Measurements from ENCODE around the gene GPX4.

The GPX4 gene

GRCh38 chr19:1150333-1151036 is 46.7 kb downstream of the GPX4 start:
- Histone ChIP-seq H4K20me1 (ENCODE audit: insufficient read depth, low read length) (peaks cover 11% of the 10 kb centered on the region), H3K79me2 (ENCODE audit: insufficient read depth, low read length) (peaks cover 2% of the 10 kb centered on the region; the same call in 1 of the 2 replicates), H3K9ac (ENCODE audit: low read depth, low read length) (no peak overlapping the region), H3K4me3 (ENCODE audit: low read depth in 1 of 2, low read length in 2 of 2) (no peak overlapping the region), H3K4me2 (ENCODE audit: insufficient read depth, low read length) (no peak overlapping the region), H3K36me3 (ENCODE audit: insufficient read depth, low read length) (peaks cover 26% of the 10 kb centered on the region), H3K27me3 (ENCODE audit: insufficient read depth, low read length, poor library complexity) (no peaks in the 10 kb centered on the region), H2AFZ (ENCODE audit: low read depth, low read length) (no peak overlapping the region), H3K9me3 (ENCODE audit: insufficient read depth, low read length, severe bottlenecking) (no peaks in the 10 kb centered on the region), H3K4me1 (ENCODE audit: insufficient read depth, low read length) (no peaks in the 10 kb centered on the region), H3K27ac (ENCODE audit: low read length) (no peak overlapping the region)
- DNase-seq (no peak), ATAC-seq (ENCODE audit: insufficient read depth, low read depth) (no peak)
- TF ChIP-seq EZH2 (IDR thresholded peaks at IDR 0.05; ENCODE audit: borderline replicate concordance, low read depth, low read length, severe bottlenecking) (no peak), CTCF (IDR thresholded peaks at IDR 0.05; ENCODE audit: borderline replicate concordance, extremely low read depth, low read length, poor library complexity, severe bottlenecking) (no peak)

- peaks cover 17% of the 10 kb centered on the region for H4K20me1 ChIP-seq (ENCODE audit: insufficient read depth, low read length)
- no peak overlapping the region for H3K9ac ChIP-seq (ENCODE audit: low read depth, low read length)
- H3K27me3 ChIP-seq (ENCODE audit: insufficient read depth, low read length, poor library complexity) = no peaks in the 10 kb centered on the region
- no peak overlapping the region for H3K27ac ChIP-seq (ENCODE audit: low read length)
- ATAC-seq (ENCODE audit: insufficient read depth, low read depth) = peak; percentile 42; the same call in 2 of the 3 replicates
- H3K79me2 ChIP-seq (ENCODE audit: insufficient read depth, low read length) = peaks cover 9% of the 10 kb centered on the region
- no peak overlapping the region for H3K4me3 ChIP-seq (ENCODE audit: low read depth in 1 of 2, low read length in 2 of 2)
- no peak for TF ChIP-seq CTCF (IDR thresholded peaks at IDR 0.05; ENCODE audit: borderline replicate concordance, extremely low read depth, low read length, poor library complexity, severe bottlenecking)
- no peak for TF ChIP-seq EZH2 (IDR thresholded peaks at IDR 0.05; ENCODE audit: borderline replicate concordance, low read depth, low read length, severe bottlenecking)
- peaks cover 26% of the 10 kb centered on the region for H3K36me3 ChIP-seq (ENCODE audit: insufficient read depth, low read length)
- H3K9me3 ChIP-seq (ENCODE audit: insufficient read depth, low read length, severe bottlenecking) = no peaks in the 10 kb centered on the region
- no peak overlapping the region for H3K4me2 ChIP-seq (ENCODE audit: insufficient read depth, low read length)
- DNase-seq = no peak
- no peak overlapping the region for H2AFZ ChIP-seq (ENCODE audit: low read depth, low read length)
- H3K4me1 ChIP-seq (ENCODE audit: insufficient read depth, low read length) = no peaks in the 10 kb centered on the region
Measured at GRCh38 chr19:1151037-1151724, 47.4 kb downstream of the GPX4 start.

DNA sequence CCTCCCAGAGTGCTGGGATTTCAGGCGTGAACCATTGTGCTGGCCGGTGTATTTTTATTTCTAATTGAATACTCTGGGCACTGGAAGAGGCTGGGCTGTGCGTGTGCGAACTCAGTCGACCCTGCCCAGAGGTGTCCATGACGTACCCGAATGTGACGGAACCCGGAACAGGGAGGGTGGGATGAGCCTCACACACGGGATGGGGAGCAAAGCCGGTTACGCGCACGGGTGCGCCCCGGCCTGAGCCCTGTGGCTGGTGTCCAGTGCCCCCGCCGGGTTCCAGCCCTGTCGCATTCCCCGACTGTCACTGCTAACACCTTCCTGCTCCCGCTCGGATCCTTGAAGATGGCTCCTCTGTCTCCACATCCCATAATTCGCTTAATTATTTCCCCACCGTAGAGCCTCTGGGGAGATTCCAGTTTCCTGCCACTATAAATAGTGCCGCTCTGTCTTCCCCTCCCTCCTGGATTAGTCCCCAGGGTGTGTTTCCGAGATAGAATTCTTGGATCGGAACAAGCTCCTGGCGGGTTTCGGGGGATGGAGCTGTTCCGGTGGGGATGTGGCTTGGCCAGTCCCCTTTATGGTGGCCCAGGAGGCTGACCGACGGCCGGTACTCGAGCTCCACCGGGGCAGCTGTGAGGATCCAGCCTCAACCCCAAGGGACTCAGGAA is 48.3 kb downstream of the GPX4 start:
- Histone ChIP-seq H3K4me3 (ENCODE audit: low read depth in 1 of 2, low read length in 2 of 2) (no peak overlapping the region), H4K20me1 (ENCODE audit: insufficient read depth, low read length) (peaks cover 21% of the 10 kb centered on the region), H3K36me3 (ENCODE audit: insufficient read depth, low read length) (peaks cover 22% of the 10 kb centered on the region), H2AFZ (ENCODE audit: low read depth, low read length) (no peak overlapping the region), H3K9ac (ENCODE audit: low read depth, low read length) (no peak overlapping the region), H3K4me1 (ENCODE audit: insufficient read depth, low read length) (no peaks in the 10 kb centered on the region), H3K9me3 (ENCODE audit: insufficient read depth, low read length, severe bottlenecking) (no peaks in the 10 kb centered on the region), H3K27ac (ENCODE audit: low read length) (no peak overlapping the region), H3K79me2 (ENCODE audit: insufficient read depth, low read length) (peaks cover 13% of the 10 kb centered on the region), H3K27me3 (ENCODE audit: insufficient read depth, low read length, poor library complexity) (no peaks in the 10 kb centered on the region), H3K4me2 (ENCODE audit: insufficient read depth, low read length) (no peak overlapping the region)
- DNase-seq (no peak), ATAC-seq (ENCODE audit: insufficient read depth, low read depth) (no peak)
- TF ChIP-seq EZH2 (IDR thresholded peaks at IDR 0.05; ENCODE audit: borderline replicate concordance, low read depth, low read length, severe bottlenecking) (no peak), CTCF (IDR thresholded peaks at IDR 0.05; ENCODE audit: borderline replicate concordance, extremely low read depth, low read length, poor library complexity, severe bottlenecking) (no peak)
